Measurements from ENCODE around the gene DCTPP1. TPM values are rescaled to one million over a fixed set of nuclear protein-coding genes. Genes with fewer than 3 reads are reported as not detected.

DCTPP1 gene
- total RNA-seq, 1 experiment from 2014 or later = 64.1 TPM

GRCh38 chr16:30444231-30445148 lies 14.7 kb upstream of the DCTPP1 start:
- no peak for ATAC-seq
- Histone ChIP-seq H4K20me1 (ENCODE audit: low read length) (no peaks in the 10 kb centered on the region), H3K27ac (ENCODE audit: low read length) (no peak overlapping the region), H3K4me3 (ENCODE audit: low read length) (peak overlapping the region; percentile 96), H3K27me3 (ENCODE audit: low read length) (no peaks in the 10 kb centered on the region), H3K79me2 (ENCODE audit: low read length) (peaks cover 24% of the 10 kb centered on the region), H3K9ac (ENCODE audit: low read length) (peak overlapping the region; percentile 94), H3K4me2 (ENCODE audit: low read length) (peak overlapping the region; percentile 98), H2AFZ (ENCODE audit: low read length) (peak overlapping the region; percentile 96), H3K36me3 (ENCODE audit: low read depth, low read length) (no peaks in the 10 kb centered on the region), H3F3A (ENCODE audit: low read length, unreplicated experiment) (no peaks in the 10 kb centered on the region), H3K9me3 (ENCODE audit: low read length) (no peaks in the 10 kb centered on the region), H3K9me2 (replicated peaks; ENCODE audit: low read length) (no peaks in the 10 kb centered on the region), H3K4me1 (ENCODE audit: insufficient read depth, low read length) (peaks cover 19% of the 10 kb centered on the region)
- no peak for DNase-seq
- intact Hi-C loops (cut with micrococcal nuclease) = loop anchor here (10.0 kb wide), 1 partner anchor 80 kb away; the partner anchor contains the start of gene ZNF768
- no peak for TF ChIP-seq CTCF (conservative IDR thresholded peaks at IDR 0.05; ENCODE audit: low read depth, low read length)
- no peak for TF ChIP-seq EZH2 (IDR thresholded peaks at IDR 0.05; ENCODE audit: low read length, unreplicated experiment)
- TF ChIP-seq EZH2phosphoT487 (IDR thresholded peaks at IDR 0.05; ENCODE audit: borderline replicate concordance, low read length) = no peak
- ChIA-PET CTCF (interaction anchor here (0.6 kb wide), 1 partner anchor 55 kb away, joined by 5 read pairs; no protein-coding TSS in a partner anchor), POLR2A (ENCODE audit: unreplicated experiment) (no interaction called here)
- BruUV-seq (replicated peaks) = TSS peak; percentile 68

GRCh38 chr16:30443631-30444030 lies 13.8 kb upstream of the DCTPP1 start:
- peak overlapping the region; percentile 96; the same call in 1 of the 2 replicates for H3K4me3 ChIP-seq (ENCODE audit: low read length)
- H3F3A ChIP-seq (ENCODE audit: low read length, unreplicated experiment) = no peaks in the 10 kb centered on the region
- peak overlapping the region; percentile 98; the same call in 1 of the 2 replicates for H3K4me2 ChIP-seq (ENCODE audit: low read length)
- no TSS peak for BruUV-seq (replicated peaks)
- ATAC-seq (no peak), DNase-seq (no peak)
- peaks cover 24% of the 10 kb centered on the region for H3K79me2 ChIP-seq (ENCODE audit: low read length)
- ChIA-PET CTCF (no interaction called here), POLR2A (ENCODE audit: unreplicated experiment) (no interaction called here)
- H3K9ac ChIP-seq (ENCODE audit: low read length) = no peak overlapping the region
- H3K27ac ChIP-seq (ENCODE audit: low read length) = no peak overlapping the region
- peaks cover 19% of the 10 kb centered on the region for H3K4me1 ChIP-seq (ENCODE audit: insufficient read depth, low read length)
- no peak overlapping the region for H2AFZ ChIP-seq (ENCODE audit: low read length)
- H3K36me3 ChIP-seq (ENCODE audit: low read depth, low read length) = no peaks in the 10 kb centered on the region
- no peaks in the 10 kb centered on the region for H3K9me3 ChIP-seq (ENCODE audit: low read length)
- no peaks in the 10 kb centered on the region for H4K20me1 ChIP-seq (ENCODE audit: low read length)
- intact Hi-C loops (cut with micrococcal nuclease) = loop anchor here (10.0 kb wide), 1 partner anchor 81 kb away; the partner anchor contains the start of gene ZNF768
- TF ChIP-seq CTCF (conservative IDR thresholded peaks at IDR 0.05; ENCODE audit: low read depth, low read length) (no peak), EZH2phosphoT487 (IDR thresholded peaks at IDR 0.05; ENCODE audit: borderline replicate concordance, low read length) (no peak), EZH2 (IDR thresholded peaks at IDR 0.05; ENCODE audit: low read length, unreplicated experiment) (no peak)
- no peaks in the 10 kb centered on the region for H3K9me2 ChIP-seq (replicated peaks; ENCODE audit: low read length)
- H3K27me3 ChIP-seq (ENCODE audit: low read length) = no peaks in the 10 kb centered on the region
